Endothelial cell of umbilical vein (primary cell): ENCODE results near the gene GGACT.

ENCODE experiments used
- EZH2 ChIP-seq: IDR thresholded peaks from 2 replicates; pipeline ENCODE4 v1.6.1; 2012; ENCODE audit warnings: borderline replicate concordance, low read depth, mild to moderate bottlenecking, moderate library complexity, low read length, inconsistent platforms; ENCODE audit not compliant: severe bottlenecking
- GATA2 ChIP-seq: IDR thresholded peaks from 2 replicates; pipeline ENCODE4 v1.7.0; 2011; ENCODE audit warnings: low read depth, mild to moderate bottlenecking, moderate library complexity, mixed read lengths, low read length; ENCODE audit not compliant: insufficient read length, insufficient read depth
- MAX ChIP-seq: IDR thresholded peaks from 2 replicates; pipeline ENCODE4 v1.6.1; 2011; ENCODE audit not compliant: insufficient read depth, insufficient read length
- MYC ChIP-seq: IDR thresholded peaks from one replicate; pipeline ENCODE4 v1.6.1; 2011; ENCODE audit warnings: mild to moderate bottlenecking, low read depth, low read length
- POLR2A ChIP-seq: IDR thresholded peaks from 2 replicates; pipeline ENCODE4 v1.6.1; 2012; ENCODE audit warnings: low read depth, mild to moderate bottlenecking, control low read depth, low read length
- TF ChIP-seq, protein P1 (sequence below), 2 donors: IDR thresholded peaks; 1 replicate in 1 of 2; 2 replicates in 1 of 2; pipeline ENCODE4 v1.5.1; 2011; ENCODE audit warnings: low read length in 2 of 2, mild to moderate bottlenecking in 2 of 2, moderate library complexity in 2 of 2, control low read depth in 1 of 2, inconsistent platforms in 1 of 2, low read depth in 1 of 2; ENCODE audit not compliant: insufficient read depth in 1 of 2; ENCODE audit errors: extremely low read depth in 1 of 2

DNA sequence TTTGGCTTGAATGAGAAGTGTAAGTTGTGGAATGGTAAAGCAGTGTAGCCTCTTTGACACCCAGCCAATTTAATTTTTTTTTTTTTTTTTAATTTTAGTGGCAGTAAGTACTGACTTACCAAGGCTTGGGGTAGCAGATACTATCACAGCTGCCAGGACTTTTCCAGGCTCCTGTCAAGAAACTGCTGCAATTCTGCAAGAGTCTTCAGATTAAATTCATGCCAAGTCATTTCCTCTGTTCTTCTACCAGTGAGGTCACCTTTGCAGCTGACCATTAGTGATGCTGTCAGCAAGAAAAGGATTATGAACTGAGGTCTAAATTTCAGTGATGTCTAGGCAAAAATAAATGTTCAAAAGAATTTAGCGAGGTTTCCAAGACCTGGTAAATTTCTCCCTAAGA, 91.2 kb downstream of the GGACT start:
- TF ChIP-seq, protein P1, sequence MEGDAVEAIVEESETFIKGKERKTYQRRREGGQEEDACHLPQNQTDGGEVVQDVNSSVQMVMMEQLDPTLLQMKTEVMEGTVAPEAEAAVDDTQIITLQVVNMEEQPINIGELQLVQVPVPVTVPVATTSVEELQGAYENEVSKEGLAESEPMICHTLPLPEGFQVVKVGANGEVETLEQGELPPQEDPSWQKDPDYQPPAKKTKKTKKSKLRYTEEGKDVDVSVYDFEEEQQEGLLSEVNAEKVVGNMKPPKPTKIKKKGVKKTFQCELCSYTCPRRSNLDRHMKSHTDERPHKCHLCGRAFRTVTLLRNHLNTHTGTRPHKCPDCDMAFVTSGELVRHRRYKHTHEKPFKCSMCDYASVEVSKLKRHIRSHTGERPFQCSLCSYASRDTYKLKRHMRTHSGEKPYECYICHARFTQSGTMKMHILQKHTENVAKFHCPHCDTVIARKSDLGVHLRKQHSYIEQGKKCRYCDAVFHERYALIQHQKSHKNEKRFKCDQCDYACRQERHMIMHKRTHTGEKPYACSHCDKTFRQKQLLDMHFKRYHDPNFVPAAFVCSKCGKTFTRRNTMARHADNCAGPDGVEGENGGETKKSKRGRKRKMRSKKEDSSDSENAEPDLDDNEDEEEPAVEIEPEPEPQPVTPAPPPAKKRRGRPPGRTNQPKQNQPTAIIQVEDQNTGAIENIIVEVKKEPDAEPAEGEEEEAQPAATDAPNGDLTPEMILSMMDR (IDR thresholded peaks at IDR 0.05; ENCODE audit: extremely low read depth in 1 of 2, insufficient read depth in 1 of 2, low read depth in 1 of 2, low read length in 2 of 2), result no peak
- TF ChIP-seq POLR2A (no peak), MYC (no peak), GATA2 (no peak), EZH2 (no peak), MAX (no peak)
